HG03354 (cell line): ENCODE measurements around the gene C2orf80.
"Not testable (repeated sequence)": the region's sequence is repeated elsewhere in the genome, so short reads cannot be mapped to it uniquely, and the experiment has no call there.

Experiments
- ATAC-seq: cut with Tn5 transposase; IDR thresholded peaks from one replicate; pipeline ENCODE4 v1.9.1; 2021; ENCODE audit warnings: mild to moderate bottlenecking; ENCODE audit not compliant: unreplicated experiment, poor library complexity, severe bottlenecking

Gene C2orf80

GRCh38 chr2:208189810-208190503 lies at the start of gene C2orf80:
TSS of gene C2orf80 (minus strand) at chr2:208190030. CDS start at chr2:208186986, 3,044 bp downstream.
- no peak for ATAC-seq

- no peak for ATAC-seq
Measured at GRCh38 chr2:208235860-208236259, 46.0 kb upstream of the C2orf80 start.

- ATAC-seq, result no peak
Measured at GRCh38 chr2:208234786-208235185, 45.0 kb upstream of the C2orf80 start.

- ATAC-seq, result no peak
Measured at GRCh38 chr2:208228476-208228875, 38.6 kb upstream of the C2orf80 start.

- ATAC-seq, result no peak
Measured at GRCh38 chr2:208227581-208228232, 37.9 kb upstream of the C2orf80 start.

GRCh38 chr2:208224802-208225201 lies 35.0 kb upstream of the C2orf80 start:
- ATAC-seq, result no peak

GRCh38 chr2:208222351-208222750 lies 32.5 kb upstream of the C2orf80 start:
- no peak for ATAC-seq

- ATAC-seq, result not testable (repeated sequence)
Measured at GRCh38 chr2:208221873-208222272, 32.0 kb upstream of the C2orf80 start.

GRCh38 chr2:208210688-208211451 lies 21.0 kb upstream of the C2orf80 start:
- no peak for ATAC-seq

GRCh38 chr2:208208335-208209085 lies 18.7 kb upstream of the C2orf80 start:
- no peak for ATAC-seq

GRCh38 chr2:208207769-208208168 lies 17.9 kb upstream of the C2orf80 start:
- ATAC-seq, result no peak

- ATAC-seq, result no peak
Measured at GRCh38 chr2:208204166-208204565, 14.3 kb upstream of the C2orf80 start.

GRCh38 chr2:208195531-208195930 lies 5.7 kb upstream of the C2orf80 start:
- no peak for ATAC-seq

GRCh38 chr2:208192611-208193236 lies 2.9 kb upstream of the C2orf80 start:
- no peak for ATAC-seq

- ATAC-seq, result no peak
Measured at GRCh38 chr2:208189069-208189809, 591 bp downstream of the C2orf80 start.

- ATAC-seq, result no peak
Measured at GRCh38 chr2:208186893-208187292, 2.9 kb downstream of the C2orf80 start.

GRCh38 chr2:208186465-208186864 lies 3.4 kb downstream of the C2orf80 start:
- no peak for ATAC-seq

GRCh38 chr2:208183972-208184705 lies 5.7 kb downstream of the C2orf80 start:
- ATAC-seq, result no peak
